ENCODE data around the gene CCDC146.

Gene CCDC146

DNA sequence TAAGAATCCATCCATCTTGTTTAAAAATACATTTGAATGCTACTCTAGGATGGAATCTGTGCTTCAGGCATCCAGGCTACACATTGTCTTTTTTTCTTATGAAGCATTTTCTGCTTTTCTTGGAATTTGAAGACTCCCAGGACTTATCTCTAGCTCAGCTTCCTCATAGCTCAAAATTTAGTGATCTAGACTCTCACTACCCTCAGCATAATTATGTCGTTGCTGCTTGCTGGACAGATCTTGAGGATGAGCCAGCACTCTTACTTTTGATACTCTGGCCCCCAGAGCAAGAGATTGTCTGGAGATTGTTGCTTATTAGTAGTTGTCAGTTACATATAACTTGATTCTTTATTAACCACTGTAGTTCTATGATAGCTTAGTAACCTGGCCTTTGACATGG lies 160.5 kb downstream of the CCDC146 start:
- no peak for DNase-seq (ENCODE audit: low read depth in 1 of 2, low spot score in 1 of 2)

GRCh38 chr7:77284005-77284404 lies 161.6 kb downstream of the CCDC146 start:
- DNase-seq (ENCODE audit: low read depth in 1 of 2, low spot score in 1 of 2), result no peak

GRCh38 chr7:77284616-77285015 lies 162.2 kb downstream of the CCDC146 start:
- no peak for DNase-seq (ENCODE audit: low read depth in 1 of 2, low spot score in 1 of 2)

DNA sequence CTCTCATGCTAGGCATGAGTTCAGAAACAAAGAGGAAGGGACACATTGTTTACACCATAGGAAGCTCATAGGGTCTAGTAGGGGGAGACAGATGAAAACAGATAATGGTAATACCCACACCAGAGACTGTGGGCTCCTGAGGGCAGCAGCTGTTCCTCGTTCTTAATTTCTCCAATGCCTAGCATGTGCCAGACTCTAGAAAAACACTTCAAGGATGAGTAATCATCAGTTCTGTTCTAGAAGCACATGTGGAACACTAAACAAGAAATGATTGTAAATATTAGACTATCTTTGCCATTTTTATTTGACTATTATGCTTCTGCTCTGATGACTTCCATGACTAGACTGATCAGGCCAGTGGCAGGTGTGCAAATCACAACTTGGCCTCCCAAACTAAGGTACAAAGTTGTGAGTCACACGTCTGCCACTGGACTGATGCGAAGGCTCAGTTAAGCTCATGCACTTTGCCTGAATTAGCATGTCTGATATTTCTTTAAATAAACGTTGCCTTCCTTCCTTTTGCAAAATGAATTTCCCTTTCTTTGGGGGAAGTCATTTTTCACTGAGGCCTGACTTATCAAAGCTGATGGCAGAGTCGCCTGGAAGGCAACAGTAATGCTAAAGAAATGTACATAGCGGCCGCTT lies 166.4 kb downstream of the CCDC146 start:
- no peak for DNase-seq (ENCODE audit: low read depth in 1 of 2, low spot score in 1 of 2)

DNA sequence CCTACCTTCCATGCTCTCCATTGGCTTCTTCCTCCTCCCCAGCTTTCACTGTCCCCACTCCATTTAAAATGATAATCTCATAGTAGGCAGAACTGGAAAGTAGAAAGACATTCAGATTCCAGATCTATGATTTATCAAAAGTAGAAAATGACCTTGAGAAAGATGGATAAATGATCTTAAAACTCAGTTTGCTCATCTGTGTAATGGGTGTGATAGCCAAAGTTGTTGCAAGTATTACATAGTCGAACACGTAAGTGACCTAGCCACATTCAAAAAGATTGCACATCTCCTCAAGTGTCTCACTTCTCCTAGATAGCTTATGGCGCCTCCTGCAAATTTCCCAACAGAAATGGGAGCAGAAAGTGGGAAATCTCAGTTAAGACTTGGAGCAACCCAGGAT lies 167.0 kb downstream of the CCDC146 start:
- no peak for DNase-seq (ENCODE audit: low read depth in 1 of 2, low spot score in 1 of 2)

GRCh38 chr7:77290425-77290824 lies 168.0 kb downstream of the CCDC146 start:
- DNase-seq (ENCODE audit: low read depth in 1 of 2, low spot score in 1 of 2), result no peak

- no peak for DNase-seq (ENCODE audit: low read depth in 1 of 2, low spot score in 1 of 2)
Measured at GRCh38 chr7:77293046-77293445, 170.6 kb downstream of the CCDC146 start.

DNA sequence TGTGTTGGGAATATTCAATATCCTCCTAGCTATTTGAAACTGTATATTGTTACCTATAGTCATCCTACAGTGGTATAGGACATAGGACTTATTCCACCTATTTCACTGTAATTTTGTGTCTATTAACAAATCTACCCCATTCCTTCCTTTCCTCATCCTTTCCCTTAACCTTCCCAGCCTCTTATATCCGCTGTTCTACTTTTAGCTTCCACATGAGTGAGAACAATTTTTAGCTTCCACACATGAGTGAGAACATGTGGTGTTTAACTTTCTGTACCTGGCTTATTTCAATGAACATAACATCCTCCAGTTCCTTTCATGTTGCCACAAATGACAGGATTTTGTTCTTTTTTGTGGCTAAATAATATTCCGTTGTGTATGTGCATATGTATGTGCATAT lies 173.1 kb downstream of the CCDC146 start:
- DNase-seq (ENCODE audit: low read depth in 1 of 2, low spot score in 1 of 2), result no peak

DNA sequence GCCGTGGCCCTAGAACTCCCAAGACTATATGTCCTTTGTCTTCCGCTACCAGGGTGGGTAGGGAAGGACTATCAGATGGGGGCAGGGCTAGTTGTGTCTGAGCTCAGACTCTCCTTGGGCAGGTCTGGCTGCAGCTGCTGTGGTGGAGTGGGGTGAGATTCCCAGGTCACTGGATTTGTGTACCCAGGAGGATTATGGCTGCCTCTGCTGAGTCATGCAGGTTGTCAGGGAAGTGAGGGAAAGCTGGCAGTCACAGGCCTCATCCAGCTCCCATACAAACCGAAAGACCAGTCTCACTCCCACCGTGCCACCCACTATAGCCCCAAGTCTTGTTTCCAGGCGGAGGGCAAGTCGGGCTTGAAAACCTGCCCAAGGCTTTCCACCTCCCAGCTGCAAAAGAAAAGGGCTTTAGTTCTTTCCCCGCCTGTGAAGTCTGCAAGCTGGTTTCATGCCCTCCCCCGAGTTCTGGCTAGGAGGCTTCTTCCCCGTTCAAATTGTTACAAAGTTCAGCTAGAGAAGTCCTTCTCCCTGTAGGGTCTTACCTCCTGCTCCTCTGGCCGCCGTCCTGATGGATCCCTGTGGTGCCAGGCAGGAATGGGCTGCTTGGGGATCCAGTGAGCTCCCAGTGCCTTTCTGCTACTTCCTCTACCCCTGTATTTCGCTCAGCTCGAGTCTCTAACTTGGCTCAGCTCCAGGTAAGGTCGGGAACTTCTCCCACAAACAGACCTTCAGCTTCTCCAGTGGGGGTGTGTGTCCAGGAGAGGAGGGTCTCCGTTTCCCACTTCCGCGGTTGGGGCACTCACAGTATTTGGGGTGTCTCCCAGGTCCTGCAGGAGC lies 184.0 kb downstream of the CCDC146 start:
- no peak for DNase-seq (ENCODE audit: low read depth in 1 of 2, low spot score in 1 of 2)

DNA sequence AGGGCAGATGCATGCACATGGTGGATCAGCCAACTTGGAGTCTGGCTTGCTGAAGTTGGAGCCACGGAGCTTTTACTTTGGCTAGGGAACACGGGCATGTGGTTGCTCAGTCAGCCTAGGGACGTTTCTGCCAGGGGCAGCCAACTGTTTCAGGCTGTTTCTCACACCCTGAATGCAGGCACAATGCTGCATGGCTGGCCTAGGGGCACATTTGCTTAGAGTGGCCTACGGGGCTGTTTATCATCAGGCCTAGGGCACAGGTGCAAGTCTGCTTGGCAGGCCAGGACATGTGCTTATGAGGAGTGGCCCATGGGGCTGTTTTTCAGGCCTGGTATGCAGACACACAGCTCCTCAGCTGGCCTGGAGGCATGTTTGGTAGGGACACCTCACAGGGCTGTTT lies 186.4 kb downstream of the CCDC146 start:
- DNase-seq (ENCODE audit: low read depth in 1 of 2, low spot score in 1 of 2), result no peak

DNA sequence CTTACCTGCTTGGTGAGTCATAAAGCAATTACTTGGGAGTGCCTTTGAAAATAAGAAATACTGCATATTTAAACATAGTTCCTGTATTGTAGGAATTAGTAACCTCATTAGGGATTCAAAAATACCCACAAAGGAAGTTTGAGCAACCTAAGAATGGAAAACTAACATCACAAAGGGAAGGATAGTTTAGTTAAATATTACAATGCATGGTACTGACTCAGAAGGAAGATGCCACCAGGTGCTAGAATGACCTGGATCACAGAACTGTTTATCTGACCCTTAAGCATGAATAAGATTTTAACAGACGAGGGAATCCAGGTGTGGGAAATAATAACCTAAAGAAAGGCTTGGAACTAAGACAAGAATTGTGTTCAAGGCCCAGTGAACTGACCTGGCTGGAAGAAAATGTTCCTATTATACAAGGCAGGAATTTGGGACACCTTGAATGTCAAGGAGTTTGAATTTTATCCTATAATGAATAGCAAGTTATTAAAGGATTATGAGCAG lies 187.4 kb downstream of the CCDC146 start:
- no peak for DNase-seq (ENCODE audit: low read depth in 1 of 2, low spot score in 1 of 2)

- DNase-seq (ENCODE audit: low read depth in 1 of 2, low spot score in 1 of 2), result no peak
Measured at GRCh38 chr7:77310982-77311381, 188.6 kb downstream of the CCDC146 start.

- no peak for DNase-seq (ENCODE audit: low read depth in 1 of 2, low spot score in 1 of 2)
Measured at GRCh38 chr7:77313085-77313484, 190.7 kb downstream of the CCDC146 start.

DNA sequence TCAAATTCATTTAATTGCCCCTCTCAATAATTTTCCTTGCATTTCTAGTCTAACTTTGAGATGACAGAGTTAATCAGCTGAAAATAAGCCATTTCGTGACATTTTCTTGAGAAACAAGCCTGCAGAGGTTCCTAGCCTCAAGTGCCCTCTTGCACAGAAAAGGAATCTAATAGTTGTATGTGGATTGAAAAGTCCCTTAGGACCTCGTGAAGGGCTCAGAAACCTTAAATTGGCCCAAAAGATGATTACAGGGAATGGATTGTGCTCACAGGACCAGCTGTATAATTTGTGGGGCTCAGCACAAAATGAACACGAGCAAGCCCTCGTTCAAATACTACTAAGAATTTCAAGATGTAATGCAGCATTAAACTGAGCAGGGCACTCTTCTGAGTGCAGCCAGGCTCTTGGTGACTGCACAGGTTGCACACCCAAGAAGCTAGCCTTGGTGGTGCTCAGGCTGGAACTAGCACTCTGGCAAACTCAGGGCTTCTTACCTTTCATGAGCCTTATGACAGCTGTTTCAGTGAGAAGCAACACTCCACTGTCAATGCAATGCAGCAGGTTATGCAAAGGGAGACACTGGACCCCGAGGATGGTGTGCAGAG lies 191.6 kb downstream of the CCDC146 start:
- DNase-seq (ENCODE audit: low read depth in 1 of 2, low spot score in 1 of 2), result no peak

DNA sequence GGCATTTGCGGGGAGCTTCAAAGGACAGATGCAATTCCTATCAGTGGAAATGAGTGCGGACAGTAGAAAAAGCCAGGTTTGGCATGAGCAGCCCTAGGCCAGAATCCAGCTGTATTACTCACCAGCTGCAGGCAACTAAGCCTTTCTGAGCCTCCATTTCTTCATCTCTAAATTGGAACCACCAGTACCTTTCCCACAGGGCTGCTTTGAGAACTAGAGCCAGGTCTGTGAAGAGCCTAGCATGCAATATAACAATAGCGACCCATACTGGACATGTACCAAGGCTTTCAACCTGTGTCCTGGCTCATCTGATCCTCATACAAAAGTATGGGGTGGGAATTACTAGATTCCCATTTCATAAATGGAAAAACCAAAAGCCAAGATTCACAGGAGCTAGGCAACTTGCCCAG lies 192.8 kb downstream of the CCDC146 start:
- DNase-seq (ENCODE audit: low read depth in 1 of 2, low spot score in 1 of 2), result no peak

GRCh38 chr7:77316219-77316978 lies 194.0 kb downstream of the CCDC146 start:
- DNase-seq (ENCODE audit: low read depth in 1 of 2, low spot score in 1 of 2), result no peak

DNA sequence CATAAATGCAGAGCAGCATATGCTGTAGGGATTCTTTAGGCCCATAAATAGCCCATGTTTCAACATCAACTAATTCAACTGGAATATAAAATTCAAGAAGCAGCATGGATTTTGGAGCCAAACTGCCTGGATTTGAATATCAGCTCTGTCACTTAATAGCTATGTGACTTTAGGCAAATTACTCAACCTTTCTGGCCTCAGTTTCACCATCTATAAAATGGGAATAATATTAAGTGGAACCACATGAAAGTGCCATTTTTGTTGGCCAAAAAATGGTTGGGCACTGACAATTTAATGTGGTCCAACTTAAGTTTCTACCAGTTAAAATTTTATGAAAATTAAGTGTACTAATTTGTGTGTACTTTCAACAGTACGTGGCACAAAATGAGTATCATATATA lies 195.6 kb downstream of the CCDC146 start:
- DNase-seq (ENCODE audit: low read depth in 1 of 2, low spot score in 1 of 2), result no peak

DNA sequence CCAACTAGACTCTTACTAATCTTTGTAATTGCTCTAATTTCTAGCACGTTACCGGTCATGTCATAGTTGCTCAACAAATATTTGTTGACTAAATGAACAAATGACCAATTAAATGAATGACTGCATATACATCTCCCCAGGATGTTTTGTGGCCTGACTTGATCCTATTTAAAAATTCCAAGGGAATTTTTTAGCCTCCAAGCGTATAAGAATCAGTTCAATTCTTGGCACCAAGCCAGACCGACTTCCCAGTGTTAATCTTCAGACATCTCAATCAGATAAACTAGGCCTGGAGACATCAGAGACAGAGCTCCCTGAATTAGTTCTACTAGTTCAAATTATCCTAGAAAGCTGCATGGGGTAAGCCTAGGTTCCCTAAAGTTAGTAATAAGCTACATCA lies 197.7 kb downstream of the CCDC146 start:
- no peak for DNase-seq (ENCODE audit: low read depth in 1 of 2, low spot score in 1 of 2)

GRCh38 chr7:77320714-77321113 lies 198.3 kb downstream of the CCDC146 start:
- no peak for DNase-seq (ENCODE audit: low read depth in 1 of 2, low spot score in 1 of 2)

- no peak for DNase-seq (ENCODE audit: low read depth in 1 of 2, low spot score in 1 of 2)
Measured at GRCh38 chr7:77321300-77321699, 198.9 kb downstream of the CCDC146 start.

- DNase-seq (ENCODE audit: low read depth in 1 of 2, low spot score in 1 of 2), result no peak
Measured at GRCh38 chr7:77326131-77326530, 203.7 kb downstream of the CCDC146 start.

Measured in activated T-helper 1 cell treated with anti-CD3 and anti-CD28 coated beads, Interleukin-2, amount 50 U/mL, for 16 hours (primary cell).